ENCODE results near the gene CEP85. TPM values are rescaled to one million over a fixed set of nuclear protein-coding genes. Genes with fewer than 3 reads are reported as not detected.

Gene CEP85
- total RNA-seq, 1 donor from 2014 or later, result 16.4 TPM

DNA sequence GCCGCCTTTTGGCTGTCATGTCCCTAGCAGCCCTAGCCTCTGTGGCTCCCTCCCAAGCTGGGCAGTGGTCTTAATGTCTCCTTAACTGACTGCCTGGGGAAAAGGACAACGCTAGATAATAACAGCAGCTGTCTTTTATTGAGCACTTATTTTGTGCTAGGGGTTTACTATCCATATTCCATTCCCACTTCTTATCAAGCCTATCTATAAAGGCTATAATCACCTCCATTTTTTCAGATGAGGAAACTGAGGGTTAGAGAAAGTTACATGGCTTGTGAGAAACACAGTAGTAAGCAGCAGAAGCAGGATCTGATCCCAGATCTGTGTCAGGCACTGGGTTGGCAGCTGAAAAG, 52.0 kb downstream of the CEP85 start:
- CTCF ChIA-PET, result interaction anchor here (1.2 to 10.4 kb wide), 5 partner anchors 11 to 131 kb away, joined by 3 to 372 read pairs (median 7); partner anchors contain the start of genes CD52 and CEP85
- Mint-ChIP-seq H3K4me1 (peaks cover 98% of the 10 kb centered on the region), H3K27ac (peak overlapping the region; percentile 100), H3K4me3 (no peak overlapping the region), H3K36me3 (ENCODE audit: low read depth) (peaks cover 28% of the 10 kb centered on the region), H3K27me3 (no peaks in the 10 kb centered on the region), H3K9me3 (no peaks in the 10 kb centered on the region)
- intact Hi-C loops (cut with micrococcal nuclease), result loop anchor here (5.0 to 10.0 kb wide), 2 partner anchors 186 to 1079 kb away; partner anchors contain the start of genes HMGN2 and MAP3K6
- POLR2A ChIA-PET, result interaction anchor here (0.6 to 21.5 kb wide), 5 partner anchors 10 to 1056 kb away, joined by 3 to 1638 read pairs (median 5); partner anchors contain the start of gene CD52
- DNase-seq, result no peak
- TF ChIP-seq, protein P1, sequence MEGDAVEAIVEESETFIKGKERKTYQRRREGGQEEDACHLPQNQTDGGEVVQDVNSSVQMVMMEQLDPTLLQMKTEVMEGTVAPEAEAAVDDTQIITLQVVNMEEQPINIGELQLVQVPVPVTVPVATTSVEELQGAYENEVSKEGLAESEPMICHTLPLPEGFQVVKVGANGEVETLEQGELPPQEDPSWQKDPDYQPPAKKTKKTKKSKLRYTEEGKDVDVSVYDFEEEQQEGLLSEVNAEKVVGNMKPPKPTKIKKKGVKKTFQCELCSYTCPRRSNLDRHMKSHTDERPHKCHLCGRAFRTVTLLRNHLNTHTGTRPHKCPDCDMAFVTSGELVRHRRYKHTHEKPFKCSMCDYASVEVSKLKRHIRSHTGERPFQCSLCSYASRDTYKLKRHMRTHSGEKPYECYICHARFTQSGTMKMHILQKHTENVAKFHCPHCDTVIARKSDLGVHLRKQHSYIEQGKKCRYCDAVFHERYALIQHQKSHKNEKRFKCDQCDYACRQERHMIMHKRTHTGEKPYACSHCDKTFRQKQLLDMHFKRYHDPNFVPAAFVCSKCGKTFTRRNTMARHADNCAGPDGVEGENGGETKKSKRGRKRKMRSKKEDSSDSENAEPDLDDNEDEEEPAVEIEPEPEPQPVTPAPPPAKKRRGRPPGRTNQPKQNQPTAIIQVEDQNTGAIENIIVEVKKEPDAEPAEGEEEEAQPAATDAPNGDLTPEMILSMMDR (IDR thresholded peaks at IDR 0.05), result no peak
- no peak for ATAC-seq (ENCODE audit: low read depth)

DNA sequence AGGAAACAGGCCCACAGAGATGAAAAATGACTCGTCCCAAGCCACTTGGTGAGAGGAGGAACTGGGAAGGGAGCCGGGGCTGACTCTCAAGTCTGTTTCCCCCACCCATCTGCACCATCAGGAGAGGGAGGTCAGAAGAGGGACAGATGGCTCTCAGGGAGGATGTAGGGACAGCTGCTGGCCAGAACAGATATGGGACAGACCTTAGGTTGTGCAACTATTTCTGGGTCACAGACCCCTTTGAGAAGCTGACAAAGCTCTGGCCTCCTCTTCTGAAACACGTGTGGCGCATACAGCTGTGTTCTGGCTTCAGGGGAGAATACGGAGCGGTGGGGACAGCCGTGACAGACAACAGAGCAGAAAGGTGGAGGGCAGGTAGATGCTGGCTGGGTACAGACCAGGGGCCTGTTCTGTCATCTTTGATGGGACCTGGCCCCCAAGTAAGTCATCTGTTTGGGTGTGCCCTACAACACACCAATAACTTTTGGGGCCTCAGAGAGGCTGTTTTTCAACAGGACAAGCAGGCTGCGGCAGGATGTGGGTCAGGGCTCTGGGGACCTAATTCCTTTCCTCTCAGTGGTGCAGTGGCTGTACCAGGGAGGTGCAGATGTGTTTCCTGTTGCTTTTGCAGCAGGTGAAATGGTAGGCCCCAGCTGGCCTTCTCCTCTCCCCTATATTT, 53.2 kb downstream of the CEP85 start:
- intact Hi-C loops (cut with micrococcal nuclease), result loop anchor here (5.0 to 10.0 kb wide), 2 partner anchors 185 to 1078 kb away; partner anchors contain the start of genes HMGN2 and MAP3K6
- TF ChIP-seq, protein P1 (IDR thresholded peaks at IDR 0.05), result no peak
- CTCF ChIA-PET, result interaction anchor here (1.2 to 10.4 kb wide), 3 partner anchors 11 to 54 kb away, joined by 5 to 372 read pairs (median 37); partner anchors contain the start of genes CD52 and CEP85
- Mint-ChIP-seq H3K36me3 (ENCODE audit: low read depth) (peaks cover 17% of the 10 kb centered on the region), H3K27me3 (no peaks in the 10 kb centered on the region), H3K9me3 (no peaks in the 10 kb centered on the region), H3K4me1 (peaks cover 99% of the 10 kb centered on the region), H3K4me3 (peak overlapping the region; percentile 60), H3K27ac (peak overlapping the region; percentile 100)
- ATAC-seq (ENCODE audit: low read depth) (peak; percentile 12), DNase-seq (peak; percentile 55)
- POLR2A ChIA-PET, result interaction anchor here (1.4 to 21.5 kb wide), 7 partner anchors 7 to 145 kb away, joined by 3 to 1638 read pairs (median 49); partner anchors contain the start of genes CD52, CEP85, DHDDS and SH3BGRL3

DNA sequence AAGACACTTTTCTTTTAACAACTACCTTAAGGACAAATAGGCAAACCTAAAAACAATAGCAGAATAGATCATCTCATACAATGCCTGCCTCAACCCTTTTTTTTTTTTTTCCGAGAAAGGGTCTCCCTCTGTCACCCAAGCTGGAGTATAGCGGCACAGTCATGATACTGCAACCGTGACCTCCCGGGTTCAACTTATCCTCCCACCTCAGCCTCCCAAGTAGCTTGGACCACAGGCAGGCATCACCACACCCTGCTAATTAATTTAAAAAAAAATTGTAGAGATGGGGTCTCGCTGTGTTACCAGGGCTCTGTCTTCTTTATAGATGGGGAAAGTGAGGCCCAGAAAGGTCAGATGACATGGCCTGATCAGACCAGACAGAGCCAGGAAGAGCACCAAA, 53.8 kb downstream of the CEP85 start:
- Mint-ChIP-seq H3K27me3 (no peaks in the 10 kb centered on the region), H3K4me1 (peaks cover 100% of the 10 kb centered on the region), H3K27ac (peak overlapping the region; percentile 100), H3K4me3 (peak overlapping the region; percentile 60), H3K36me3 (ENCODE audit: low read depth) (peaks cover 11% of the 10 kb centered on the region), H3K9me3 (no peaks in the 10 kb centered on the region)
- CTCF ChIA-PET, result interaction anchor here (1.2 to 10.4 kb wide), 3 partner anchors 12 to 54 kb away, joined by 5 to 372 read pairs (median 37); partner anchors contain the start of genes CD52 and CEP85
- intact Hi-C loops (cut with micrococcal nuclease), result loop anchor here (2.0 to 10.0 kb wide), 3 partner anchors 53 to 1077 kb away; partner anchors contain the start of genes CEP85, HMGN2 and MAP3K6
- TF ChIP-seq, protein P1 (IDR thresholded peaks at IDR 0.05), result no peak
- POLR2A ChIA-PET, result interaction anchor here (0.6 to 21.5 kb wide), 8 partner anchors 8 to 144 kb away, joined by 4 to 1638 read pairs (median 62); partner anchors contain the start of genes CD52, CEP85, DHDDS and SH3BGRL3
- ATAC-seq (ENCODE audit: low read depth) (no peak), DNase-seq (no peak)

DNA sequence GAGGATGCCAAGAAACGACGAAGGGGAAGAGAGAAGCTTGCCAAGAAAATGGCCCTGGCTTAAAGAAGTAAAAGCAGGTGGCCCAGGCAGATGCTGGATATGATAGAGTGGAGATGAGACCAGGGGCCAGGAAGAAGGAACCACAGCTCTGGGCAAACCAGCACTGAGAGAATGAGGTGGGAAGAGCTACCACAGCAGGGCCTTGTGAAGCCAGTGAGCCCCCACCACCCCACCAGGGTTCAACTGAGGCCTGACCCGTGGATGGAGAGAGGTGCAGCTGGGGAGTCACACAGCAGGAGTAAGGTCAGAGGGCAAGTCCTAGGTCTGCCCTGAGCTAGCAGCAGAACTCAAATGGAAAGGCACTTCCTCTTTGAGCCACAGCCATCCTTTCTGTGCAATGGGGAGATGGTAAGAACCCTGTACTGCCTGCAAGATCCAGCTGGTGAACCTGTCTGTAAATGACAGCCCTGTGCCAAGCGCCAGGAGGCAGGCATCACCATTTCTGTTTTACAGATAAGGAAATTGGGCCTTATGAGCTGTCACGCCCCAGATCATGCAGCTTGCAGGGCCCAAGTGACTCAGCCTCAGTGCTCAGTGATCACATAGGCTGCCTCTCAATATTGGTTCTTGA, 54.4 kb downstream of the CEP85 start:
- H3K27me3 Mint-ChIP-seq, result no peaks in the 10 kb centered on the region
- DNase-seq (peak; percentile 40), ATAC-seq (ENCODE audit: low read depth) (peak; percentile 19)
- POLR2A ChIA-PET, result interaction anchor here (0.5 to 21.5 kb wide), 21 partner anchors 8 to 1344 kb away, joined by 3 to 1638 read pairs (median 4); partner anchors contain the start of genes CD52, CEP85, DHDDS and HMGN2
- intact Hi-C loops (cut with micrococcal nuclease), result loop anchor here (2.0 to 10.0 kb wide), 3 partner anchors 54 to 1076 kb away; partner anchors contain the start of genes CEP85, HMGN2 and MAP3K6
- peak overlapping the region; percentile 100 for H3K27ac Mint-ChIP-seq
- peaks cover 5% of the 10 kb centered on the region for H3K36me3 Mint-ChIP-seq (ENCODE audit: low read depth)
- peaks cover 98% of the 10 kb centered on the region for H3K4me1 Mint-ChIP-seq
- H3K4me3 Mint-ChIP-seq, result peak overlapping the region; percentile 60
- TF ChIP-seq, protein P1 (IDR thresholded peaks at IDR 0.05), result no peak
- no peaks in the 10 kb centered on the region for H3K9me3 Mint-ChIP-seq
- CTCF ChIA-PET, result interaction anchor here (1.1 to 10.4 kb wide), 8 partner anchors 9 to 55 kb away, joined by 3 to 372 read pairs (median 7); partner anchors contain the start of genes CD52, CEP85 and SH3BGRL3

All from activated B cell treated with CpG ODN at 0.5 μM for 24 hours (primary cell).